H1 (cell line): ENCODE results near the gene TAB3. TPM values are rescaled to one million over a fixed set of nuclear protein-coding genes. Genes with fewer than 3 reads are reported as not detected.

Source experiments
- CTCF ChIA-PET: fragments of 300-600 bp; sonication (Branson Sonifier 250); formaldehyde crosslinking; loops from one replicate; lab custom pipeline; 2021; ENCODE audit not compliant: partially characterized antibody; lab: Charles Lee
- POLR2A ChIA-PET: fragments of 300-600 bp; sonication (Branson Sonifier 250); formaldehyde crosslinking; loops from one replicate; lab custom pipeline; 2021; ENCODE audit warnings: inconsistent platforms; ENCODE audit not compliant: partially characterized antibody; lab: Charles Lee
- DNase-seq, 2 experiments: peaks; one replicate each; pipeline versions ENCODE4 v3.0.0 to v3.0.0-alpha.2; 2010 to 2022; ENCODE audit warnings: low spot score in 2 of 2, low read depth in 1 of 2, mixed read lengths in 1 of 2
- FAIRE-seq: peaks from 2 replicates; lab custom pipeline; 2011; peaks lifted over from hg19 to GRCh38; lab: Jason Lieb, UNC
- H2AFZ ChIP-seq: 2 replicates; pipeline ENCODE4 v1.8.1; 2012; ENCODE audit warnings: low read length, inconsistent platforms
- H2AK5ac ChIP-seq: 2 replicates; pipeline ENCODE4 v1.6.1; 2013; ENCODE audit warnings: low read depth, low read length
- H2BK120ac ChIP-seq: replicated peaks from 2 replicates; pipeline ENCODE3; 2013; ENCODE audit warnings: low read depth, low read length, inconsistent platforms
- H2BK12ac ChIP-seq: 2 replicates; pipeline ENCODE4 v1.6.1; 2013; ENCODE audit warnings: low read depth, low read length
- H2BK15ac ChIP-seq: 2 replicates; pipeline ENCODE4 v1.6.1; 2013; ENCODE audit warnings: low read length
- H2BK20ac ChIP-seq: 2 replicates; pipeline ENCODE4 v1.6.1; 2013; ENCODE audit warnings: low read length
- H2BK5ac ChIP-seq: 2 replicates; pipeline ENCODE4 v1.6.1; 2013; ENCODE audit warnings: low read depth, low read length
- H3K14ac ChIP-seq: 2 replicates; pipeline ENCODE4 v1.6.1; 2013; ENCODE audit warnings: inconsistent platforms; ENCODE audit not compliant: insufficient read length
- H3K18ac ChIP-seq: 2 replicates; pipeline ENCODE4 v1.6.1; 2013; ENCODE audit warnings: low read length; ENCODE audit errors: extremely low read depth
- H3K23ac ChIP-seq: 2 replicates; pipeline ENCODE4 v1.6.1; 2013; ENCODE audit warnings: inconsistent platforms; ENCODE audit not compliant: insufficient read length
- H3K23me2 ChIP-seq: 2 replicates; pipeline ENCODE4 v1.6.1; 2013; ENCODE audit warnings: low read depth, low read length
- H3K27ac ChIP-seq: 2 replicates; pipeline ENCODE4 v1.6.1; 2011; ENCODE audit warnings: low read depth, low read length, inconsistent platforms
- H3K27me3 ChIP-seq, 4 experiments: replicated peaks in 1 of 4; 1 replicate in 1 of 4; 2 replicates in 3 of 4; pipeline versions ENCODE4 v1.6.1 to v1.8.1; 2011 to 2013; ENCODE audit warnings: low read length in 3 of 4, mild to moderate bottlenecking in 3 of 4, inconsistent platforms in 2 of 4, mixed read lengths in 2 of 4, moderate library complexity in 1 of 4; ENCODE audit not compliant: control insufficient read depth in 3 of 4, insufficient read depth in 3 of 4; ENCODE audit errors: extremely low read depth in 1 of 4
- H3K36me3 ChIP-seq, 4 experiments: 2 replicates each; pipeline versions ENCODE4 v1.6.1 to v1.8.1; 2011 to 2013; ENCODE audit warnings: mild to moderate bottlenecking in 4 of 4, low read length in 3 of 4, moderate library complexity in 2 of 4, control low read depth in 1 of 4, inconsistent platforms in 1 of 4; ENCODE audit not compliant: insufficient read depth in 4 of 4, control insufficient read depth in 2 of 4
- H3K4ac ChIP-seq: replicated peaks from 2 replicates; pipeline ENCODE3; 2013; ENCODE audit warnings: low read length, low read depth, mixed read lengths, inconsistent platforms; ENCODE audit not compliant: insufficient read length
- H3K4me1 ChIP-seq, 4 experiments: replicated peaks in 1 of 4; 1 replicate in 1 of 4; 2 replicates in 3 of 4; pipeline versions ENCODE4 v1.6.1 to v1.8.1; 2011 to 2013; ENCODE audit warnings: low read length in 3 of 4, inconsistent platforms in 2 of 4, mixed read lengths in 1 of 4; ENCODE audit not compliant: insufficient read depth in 4 of 4, control insufficient read depth in 3 of 4
- H3K4me2 ChIP-seq, 2 experiments: 2 replicates each; pipeline versions ENCODE4 v1.6.1 to v1.8.1; 2011 to 2013; ENCODE audit warnings: low read depth in 2 of 2, low read length in 2 of 2, control low read depth in 1 of 2, inconsistent platforms in 1 of 2, mild to moderate bottlenecking in 1 of 2; ENCODE audit not compliant: insufficient read depth in 1 of 2
- H3K4me3 ChIP-seq, 4 experiments: fragments of 200-600, 300-600 bp in 1 of 4; sonication (generic), shearing (Covaris generic), sonication (Bioruptor Twin) in 1 of 4; 2 replicates each; pipeline versions ENCODE4 v1.5.1 to v1.8.1; 2011 to 2016; ENCODE audit warnings: low read length in 4 of 4, low read depth in 3 of 4, control low read depth in 2 of 4, inconsistent platforms in 2 of 4, mild to moderate bottlenecking in 2 of 4, mixed read lengths in 1 of 4, moderate library complexity in 1 of 4; ENCODE audit not compliant: insufficient read depth in 2 of 4; ENCODE audit errors: extremely low read depth in 1 of 4
- H3K56ac ChIP-seq: replicated peaks from 2 replicates; pipeline ENCODE3; 2013; ENCODE audit warnings: low read depth, mild to moderate bottlenecking, mixed read lengths, low read length, inconsistent platforms; ENCODE audit not compliant: insufficient read length
- H3K79me1 ChIP-seq: 2 replicates; pipeline ENCODE4 v1.6.1; 2013; ENCODE audit warnings: low read depth, low read length, control low read depth
- H3K79me2 ChIP-seq, 2 experiments: 2 replicates each; pipeline versions ENCODE4 v1.6.1 to v1.8.1; 2012 to 2013; ENCODE audit warnings: low read length in 2 of 2, mild to moderate bottlenecking in 2 of 2, inconsistent platforms in 1 of 2; ENCODE audit not compliant: insufficient read depth in 2 of 2, control insufficient read depth in 1 of 2
- H3K9ac ChIP-seq, 4 experiments: replicated peaks in 1 of 4; 1 replicate in 1 of 4; 2 replicates in 3 of 4; pipeline versions ENCODE4 v1.6.1 to v1.8.1; 2011 to 2013; ENCODE audit warnings: low read depth in 3 of 4, low read length in 3 of 4, control low read depth in 2 of 4, mild to moderate bottlenecking in 2 of 4, moderate library complexity in 2 of 4, inconsistent platforms in 1 of 4; ENCODE audit errors: extremely low read depth in 1 of 4
- H3K9me3 ChIP-seq, 2 experiments: 2 replicates each; pipeline versions ENCODE4 v1.6.1 to v1.8.1; 2012 to 2013; ENCODE audit warnings: mild to moderate bottlenecking in 2 of 2, moderate library complexity in 2 of 2, control low read depth in 1 of 2, inconsistent platforms in 1 of 2, low read depth in 1 of 2, low read length in 1 of 2, mixed read lengths in 1 of 2; ENCODE audit not compliant: insufficient read depth in 2 of 2
- H4K20me1 ChIP-seq, 2 experiments: replicated peaks in 1 of 2; 2 replicates each; pipeline versions ENCODE3 to v1.8.1; 2011 to 2013; ENCODE audit warnings: inconsistent platforms in 2 of 2, low read length in 2 of 2, mild to moderate bottlenecking in 1 of 2; ENCODE audit not compliant: insufficient read depth in 2 of 2, control insufficient read depth in 1 of 2
- H4K5ac ChIP-seq: 2 replicates; pipeline ENCODE4 v1.6.1; 2013; ENCODE audit warnings: low read length, low read depth, mixed read lengths, inconsistent platforms; ENCODE audit not compliant: insufficient read length
- H4K8ac ChIP-seq: 2 replicates; pipeline ENCODE4 v1.8.0; 2013; ENCODE audit warnings: mild to moderate bottlenecking, moderate library complexity, low read length, inconsistent platforms; ENCODE audit not compliant: insufficient read depth; ENCODE audit errors: extremely low read depth
- H4K91ac ChIP-seq: replicated peaks from 2 replicates; pipeline ENCODE3; 2013; ENCODE audit warnings: low read length, mixed read lengths, inconsistent platforms; ENCODE audit not compliant: insufficient read length
- NANOG ChIP-seq: IDR thresholded peaks from 2 replicates; pipeline ENCODE4 v1.6.1; 2011; ENCODE audit warnings: low read length, low read depth, mild to moderate bottlenecking, inconsistent platforms; ENCODE audit not compliant: insufficient read depth, poor library complexity, severe bottlenecking
- WGBS, 2 experiments: shearing (Covaris generic) in 1 of 2; methylation state at CpG; one replicate each; pipeline versions ENCODE4 v1.1.6 to v1.1.7; 2013 to 2015; ENCODE audit warnings: low lambda C conversion rate in 2 of 2, mixed read lengths in 2 of 2, inconsistent platforms in 1 of 2, low coverage in 1 of 2, missing lambda C conversion rate in 1 of 2; ENCODE audit not compliant: insufficient replicate concordance in 2 of 2, insufficient coverage in 1 of 2, insufficient read length in 1 of 2; ENCODE audit errors: extremely low coverage in 1 of 2, missing lambda C conversion rate in 1 of 2; 5-methylcytosine and 5-hydroxymethylcytosine counted together
- polyA plus RNA-seq, 7 experiments: library from polyadenylated mRNA; depleted of rRNA in 3 of 7; stranded (reverse) in 5 of 7; unstranded in 2 of 7; fragments of >200 nt in 5 of 7; fragments of 200-250 nt in 2 of 7; gene quantifications; 1 replicate in 5 of 7; 2 replicates in 1 of 7; 4 replicates in 1 of 7; pipeline versions ENCODE4 v1.2.1 to v1.2.3, GENCODE V29; 2011 to 2013; ENCODE audit warnings: missing spikeins in 2 of 7, mixed read lengths in 2 of 7
- total RNA-seq: library from RNA; stranded (reverse); fragmentation: NEBNext Ultra II Directional; extraction: Animal tissue kit (Norgen Biotek cat#: 25700); gene quantifications from 2 replicates; pipeline ENCODE4 v1.2.1, GENCODE V29; 2021

Gene TAB3
- total and polyA plus RNA-seq, 2 of the 8 experiments (the other 6 are each of a cell fraction or from before 2014, with no cell fraction given), result 12.7 to 12.9 TPM

GRCh38 chrX:30883138-30883537, 5.9 kb downstream of the TAB3 start:
- ChIA-PET CTCF (no interaction called here), POLR2A (no interaction called here)
- Histone ChIP-seq H2AFZ (no peak overlapping the region), H3K18ac (no peak overlapping the region), H3K56ac (no peak overlapping the region), H3K9ac (no peak overlapping the region), H3K36me3 (no peaks in the 10 kb centered on the region), H3K4me3 (no peak overlapping the region), H2BK5ac (no peak overlapping the region), H3K27ac (no peak overlapping the region), H4K8ac (no peak overlapping the region), H3K14ac (no peak overlapping the region), H3K4ac (no peak overlapping the region), H3K9me3 (no peaks in the 10 kb centered on the region), H3K79me1 (no peaks in the 10 kb centered on the region), H4K91ac (no peak overlapping the region), H3K4me2 (no peak overlapping the region), H2BK20ac (no peak overlapping the region), H4K20me1 (no peaks in the 10 kb centered on the region), H4K5ac (no peak overlapping the region), H2BK15ac (no peak overlapping the region), H3K23me2 (no peaks in the 10 kb centered on the region), H3K23ac (no peak overlapping the region)
- WGBS, 2 experiments, result 83% methylated on average over 2 of the region's 2 CpGs; no CpG with 5 or more reads in 1 of the 2 experiments
- DNase-seq (no peak), FAIRE-seq (no peak)
- no peak for TF ChIP-seq NANOG
- TF ChIP-seq, all 59 proteins: peak for 0
- Histone ChIP-seq H3K27me3 (no peaks in the 10 kb centered on the region), H2BK120ac (no peak overlapping the region), H2AK5ac (no peak overlapping the region), H3K79me2 (peaks cover 0 to 67% of the 10 kb centered on the region in 2 experiments; a peak in 2 of 4 replicates), H3K4me1 (no peaks in the 10 kb centered on the region), H2BK12ac (no peak overlapping the region)
